B cell (primary cell): ENCODE results near the gene PAX2.

Experiments used
- CTCF ChIP-seq: fragments of 200-600 bp; IDR thresholded peaks from one replicate; pipeline ENCODE4 v1.8.0; 2022; ENCODE audit warnings: antibody characterized with exemption, mild to moderate bottlenecking
- EZH2 ChIP-seq: IDR thresholded peaks from 2 replicates; pipeline ENCODE4 v1.6.1; 2012; ENCODE audit warnings: borderline replicate concordance, low read depth, mild to moderate bottlenecking, moderate library complexity, low read length; ENCODE audit not compliant: insufficient read depth, poor library complexity, severe bottlenecking

DNA sequence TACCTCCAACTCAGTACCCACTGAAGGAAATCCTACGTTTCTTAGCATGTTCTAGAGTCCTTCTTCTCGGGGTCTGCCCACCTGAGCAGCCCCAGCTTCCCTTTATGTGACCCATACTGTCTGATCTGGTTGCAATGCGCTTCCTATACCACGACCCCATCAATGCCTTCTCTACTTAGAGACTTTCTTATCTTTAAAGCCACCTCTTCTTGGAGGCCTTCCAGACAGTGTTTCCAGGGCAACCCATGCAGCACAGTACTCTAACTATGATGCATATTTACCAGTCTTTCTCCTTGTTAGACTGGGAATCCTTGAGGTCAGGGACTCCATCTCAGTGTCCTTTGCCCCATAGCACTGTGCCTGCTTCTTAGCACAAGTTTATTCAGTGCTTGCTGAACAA is 112.9 kb downstream of the PAX2 start:
- TF ChIP-seq EZH2 (no peak), CTCF (no peak)
